ENCODE measurements around the gene ZMAT5.
A peak's percentile ranks its signal among the peaks of the same experiment; 100 is the strongest.

Gene ZMAT5

GRCh38 chr22:29766632-29767170 lies at the start of gene ZMAT5:
TSS of gene ZMAT5 (minus strand) at chr22:29767007. CDS start at chr22:29748544, 18,463 bp downstream.
- Histone ChIP-seq H3K4me1 (ENCODE audit: control insufficient read depth, insufficient read depth, low read length) (peaks cover 10% of the 10 kb centered on the region), H3K27me3 (ENCODE audit: control insufficient read depth, insufficient read depth, low read length) (no peaks in the 10 kb centered on the region), H3K36me3 (ENCODE audit: control insufficient read depth, insufficient read depth, low read length) (peaks cover 20% of the 10 kb centered on the region), H3K9ac (ENCODE audit: low read depth, low read length) (peak within 1 kb of the TSS; percentile 84), H3K9me3 (ENCODE audit: control insufficient read depth, insufficient read depth, low read length) (no peaks in the 10 kb centered on the region), H3K27ac (ENCODE audit: low read depth, low read length) (peak within 1 kb of the TSS; percentile 91), H3K4me3 (ENCODE audit: low read depth, low read length) (peak within 1 kb of the TSS; percentile 98)

GRCh38 chr22:29816539-29816938 lies 49.7 kb upstream of the ZMAT5 start:
- Histone ChIP-seq H3K27me3 (ENCODE audit: control insufficient read depth, insufficient read depth, low read length) (no peaks in the 10 kb centered on the region), H3K4me3 (ENCODE audit: low read depth, low read length) (no peak overlapping the region), H3K27ac (ENCODE audit: low read depth, low read length) (no peak overlapping the region), H3K9me3 (ENCODE audit: control insufficient read depth, insufficient read depth, low read length) (no peaks in the 10 kb centered on the region), H3K36me3 (ENCODE audit: control insufficient read depth, insufficient read depth, low read length) (peaks cover 71% of the 10 kb centered on the region), H3K9ac (ENCODE audit: low read depth, low read length) (no peak overlapping the region), H3K4me1 (ENCODE audit: control insufficient read depth, insufficient read depth, low read length) (no peaks in the 10 kb centered on the region)

- H3K4me1 ChIP-seq (ENCODE audit: control insufficient read depth, insufficient read depth, low read length): no peaks in the 10 kb centered on the region
- no peak overlapping the region for H3K27ac ChIP-seq (ENCODE audit: low read depth, low read length)
- H3K36me3 ChIP-seq (ENCODE audit: control insufficient read depth, insufficient read depth, low read length): peaks cover 71% of the 10 kb centered on the region
- no peaks in the 10 kb centered on the region for H3K27me3 ChIP-seq (ENCODE audit: control insufficient read depth, insufficient read depth, low read length)
- H3K9ac ChIP-seq (ENCODE audit: low read depth, low read length): no peak overlapping the region
- no peak overlapping the region for H3K4me3 ChIP-seq (ENCODE audit: low read depth, low read length)
- no peaks in the 10 kb centered on the region for H3K9me3 ChIP-seq (ENCODE audit: control insufficient read depth, insufficient read depth, low read length)
Measured at GRCh38 chr22:29816128-29816527, 49.3 kb upstream of the ZMAT5 start.

- H3K36me3 ChIP-seq (ENCODE audit: control insufficient read depth, insufficient read depth, low read length): peaks cover 69% of the 10 kb centered on the region
- no peaks in the 10 kb centered on the region for H3K4me1 ChIP-seq (ENCODE audit: control insufficient read depth, insufficient read depth, low read length)
Measured at GRCh38 chr22:29815580-29815979, 48.8 kb upstream of the ZMAT5 start.

GRCh38 chr22:29814003-29814402 lies 47.2 kb upstream of the ZMAT5 start:
- H3K27ac ChIP-seq (ENCODE audit: low read depth, low read length): no peak overlapping the region
- no peaks in the 10 kb centered on the region for H3K27me3 ChIP-seq (ENCODE audit: control insufficient read depth, insufficient read depth, low read length)
- H3K9me3 ChIP-seq (ENCODE audit: control insufficient read depth, insufficient read depth, low read length): no peaks in the 10 kb centered on the region
- peaks cover 68% of the 10 kb centered on the region for H3K36me3 ChIP-seq (ENCODE audit: control insufficient read depth, insufficient read depth, low read length)
- no peaks in the 10 kb centered on the region for H3K4me1 ChIP-seq (ENCODE audit: control insufficient read depth, insufficient read depth, low read length)
- H3K9ac ChIP-seq (ENCODE audit: low read depth, low read length): no peak overlapping the region
- no peak overlapping the region for H3K4me3 ChIP-seq (ENCODE audit: low read depth, low read length)

More at GRCh38 chr22:29815580-29815979, 48.8 kb upstream of the ZMAT5 start:
- H3K4me3 ChIP-seq (ENCODE audit: low read depth, low read length): no peak overlapping the region
- H3K9ac ChIP-seq (ENCODE audit: low read depth, low read length): no peak overlapping the region
- no peak overlapping the region for H3K27ac ChIP-seq (ENCODE audit: low read depth, low read length)
- H3K27me3 ChIP-seq (ENCODE audit: control insufficient read depth, insufficient read depth, low read length): no peaks in the 10 kb centered on the region
- H3K9me3 ChIP-seq (ENCODE audit: control insufficient read depth, insufficient read depth, low read length): no peaks in the 10 kb centered on the region

- H3K27me3 ChIP-seq (ENCODE audit: control insufficient read depth, insufficient read depth, low read length): no peaks in the 10 kb centered on the region
- no peaks in the 10 kb centered on the region for H3K4me1 ChIP-seq (ENCODE audit: control insufficient read depth, insufficient read depth, low read length)
- no peak overlapping the region for H3K27ac ChIP-seq (ENCODE audit: low read depth, low read length)
- H3K9me3 ChIP-seq (ENCODE audit: control insufficient read depth, insufficient read depth, low read length): no peaks in the 10 kb centered on the region
- no peak overlapping the region for H3K9ac ChIP-seq (ENCODE audit: low read depth, low read length)
- H3K36me3 ChIP-seq (ENCODE audit: control insufficient read depth, insufficient read depth, low read length): peaks cover 64% of the 10 kb centered on the region
- no peak overlapping the region for H3K4me3 ChIP-seq (ENCODE audit: low read depth, low read length)
Measured at GRCh38 chr22:29813563-29813962, 46.8 kb upstream of the ZMAT5 start.

GRCh38 chr22:29813126-29813525 lies 46.3 kb upstream of the ZMAT5 start:
- H3K9ac ChIP-seq (ENCODE audit: low read depth, low read length): no peak overlapping the region
- H3K27me3 ChIP-seq (ENCODE audit: control insufficient read depth, insufficient read depth, low read length): no peaks in the 10 kb centered on the region
- H3K9me3 ChIP-seq (ENCODE audit: control insufficient read depth, insufficient read depth, low read length): no peaks in the 10 kb centered on the region
- H3K27ac ChIP-seq (ENCODE audit: low read depth, low read length): no peak overlapping the region
- peaks cover 66% of the 10 kb centered on the region for H3K36me3 ChIP-seq (ENCODE audit: control insufficient read depth, insufficient read depth, low read length)
- no peak overlapping the region for H3K4me3 ChIP-seq (ENCODE audit: low read depth, low read length)
- no peaks in the 10 kb centered on the region for H3K4me1 ChIP-seq (ENCODE audit: control insufficient read depth, insufficient read depth, low read length)

- Histone ChIP-seq H3K36me3 (ENCODE audit: control insufficient read depth, insufficient read depth, low read length) (peaks cover 75% of the 10 kb centered on the region), H3K9me3 (ENCODE audit: control insufficient read depth, insufficient read depth, low read length) (no peaks in the 10 kb centered on the region), H3K27ac (ENCODE audit: low read depth, low read length) (no peak overlapping the region), H3K9ac (ENCODE audit: low read depth, low read length) (no peak overlapping the region), H3K4me1 (ENCODE audit: control insufficient read depth, insufficient read depth, low read length) (no peaks in the 10 kb centered on the region), H3K27me3 (ENCODE audit: control insufficient read depth, insufficient read depth, low read length) (no peaks in the 10 kb centered on the region), H3K4me3 (ENCODE audit: low read depth, low read length) (no peak overlapping the region)
Measured at GRCh38 chr22:29811377-29811776, 44.6 kb upstream of the ZMAT5 start.

- H3K27me3 ChIP-seq (ENCODE audit: control insufficient read depth, insufficient read depth, low read length): no peaks in the 10 kb centered on the region
- peaks cover 81% of the 10 kb centered on the region for H3K36me3 ChIP-seq (ENCODE audit: control insufficient read depth, insufficient read depth, low read length)
- no peaks in the 10 kb centered on the region for H3K4me1 ChIP-seq (ENCODE audit: control insufficient read depth, insufficient read depth, low read length)
- no peak overlapping the region for H3K27ac ChIP-seq (ENCODE audit: low read depth, low read length)
- no peaks in the 10 kb centered on the region for H3K9me3 ChIP-seq (ENCODE audit: control insufficient read depth, insufficient read depth, low read length)
- no peak overlapping the region for H3K9ac ChIP-seq (ENCODE audit: low read depth, low read length)
- no peak overlapping the region for H3K4me3 ChIP-seq (ENCODE audit: low read depth, low read length)
Measured at GRCh38 chr22:29810216-29810615, 43.4 kb upstream of the ZMAT5 start.

- peaks cover 75% of the 10 kb centered on the region for H3K36me3 ChIP-seq (ENCODE audit: control insufficient read depth, insufficient read depth, low read length)
- no peak overlapping the region for H3K4me3 ChIP-seq (ENCODE audit: low read depth, low read length)
- H3K9me3 ChIP-seq (ENCODE audit: control insufficient read depth, insufficient read depth, low read length): no peaks in the 10 kb centered on the region
Measured at GRCh38 chr22:29806196-29806595, 39.4 kb upstream of the ZMAT5 start.

GRCh38 chr22:29804985-29805384 lies 38.2 kb upstream of the ZMAT5 start:
- H3K4me3 ChIP-seq (ENCODE audit: low read depth, low read length): no peak overlapping the region
- H3K9me3 ChIP-seq (ENCODE audit: control insufficient read depth, insufficient read depth, low read length): no peaks in the 10 kb centered on the region
- H3K27me3 ChIP-seq (ENCODE audit: control insufficient read depth, insufficient read depth, low read length): no peaks in the 10 kb centered on the region
- H3K4me1 ChIP-seq (ENCODE audit: control insufficient read depth, insufficient read depth, low read length): no peaks in the 10 kb centered on the region
- peaks cover 78% of the 10 kb centered on the region for H3K36me3 ChIP-seq (ENCODE audit: control insufficient read depth, insufficient read depth, low read length)
- no peak overlapping the region for H3K27ac ChIP-seq (ENCODE audit: low read depth, low read length)
- H3K9ac ChIP-seq (ENCODE audit: low read depth, low read length): no peak overlapping the region

More at GRCh38 chr22:29806196-29806595, 39.4 kb upstream of the ZMAT5 start:
- H3K27ac ChIP-seq (ENCODE audit: low read depth, low read length): no peak overlapping the region
- no peaks in the 10 kb centered on the region for H3K4me1 ChIP-seq (ENCODE audit: control insufficient read depth, insufficient read depth, low read length)
- H3K9ac ChIP-seq (ENCODE audit: low read depth, low read length): no peak overlapping the region
- no peaks in the 10 kb centered on the region for H3K27me3 ChIP-seq (ENCODE audit: control insufficient read depth, insufficient read depth, low read length)

Data from HUES48 (cell line).